Trophoblast cell (in vitro differentiated cells and primary cell): ENCODE measurements around the gene TET1.
"Not testable (repeated sequence)": the region's sequence is repeated elsewhere in the genome, so short reads cannot be mapped to it uniquely, and the experiment has no call there.

Experiments
- DNase-seq, 2 donors: peaks; one replicate each; pipeline ENCODE4 v3.0.0-alpha.2; 2016
- H2AFZ ChIP-seq: 2 replicates; pipeline ENCODE4 v1.6.1; 2013; ENCODE audit warnings: low read length, moderate library complexity, mild to moderate bottlenecking; ENCODE audit not compliant: insufficient read depth, poor library complexity
- H2AK5ac ChIP-seq: 2 replicates; pipeline ENCODE4 v1.6.1; 2013; ENCODE audit warnings: mild to moderate bottlenecking, low read length
- H2BK120ac ChIP-seq: 2 replicates; pipeline ENCODE4 v1.6.1; 2013; ENCODE audit warnings: low read length, mild to moderate bottlenecking, moderate library complexity; ENCODE audit not compliant: insufficient read depth, poor library complexity
- H2BK12ac ChIP-seq: 2 replicates; pipeline ENCODE4 v1.6.1; 2013; ENCODE audit warnings: mild to moderate bottlenecking, low read length, moderate library complexity
- H2BK5ac ChIP-seq: 2 replicates; pipeline ENCODE4 v1.6.1; 2013; ENCODE audit warnings: low read length, low read depth, moderate library complexity, mild to moderate bottlenecking; ENCODE audit not compliant: poor library complexity
- H3K14ac ChIP-seq: 2 replicates; pipeline ENCODE4 v1.6.1; 2013; ENCODE audit warnings: mild to moderate bottlenecking, low read length
- H3K18ac ChIP-seq: 2 replicates; pipeline ENCODE4 v1.6.1; 2013; ENCODE audit warnings: mild to moderate bottlenecking, low read length
- H3K23ac ChIP-seq: 2 replicates; pipeline ENCODE4 v1.6.1; 2013; ENCODE audit warnings: low read length
- H3K27ac ChIP-seq: 2 replicates; pipeline ENCODE4 v1.5.1; 2013; ENCODE audit warnings: low read depth, mild to moderate bottlenecking, inconsistent platforms, low read length, moderate library complexity
- H3K27me3 ChIP-seq: 2 replicates; pipeline ENCODE4 v1.6.1; 2013; ENCODE audit warnings: inconsistent platforms, mild to moderate bottlenecking, low read length, moderate library complexity; ENCODE audit not compliant: insufficient read depth
- H3K36me3 ChIP-seq, 2 experiments: 1 replicate in 1 of 2; 2 replicates in 1 of 2; pipeline ENCODE4 v1.6.1; 2013; ENCODE audit warnings: low read length in 2 of 2, mild to moderate bottlenecking in 2 of 2, moderate library complexity in 1 of 2; ENCODE audit not compliant: insufficient read depth in 2 of 2, control insufficient read depth in 1 of 2
- H3K4ac ChIP-seq: 2 replicates; pipeline ENCODE4 v1.6.1; 2013; ENCODE audit warnings: low read depth, mild to moderate bottlenecking, low read length, moderate library complexity
- H3K4me1 ChIP-seq, 2 experiments: 1 replicate in 1 of 2; 2 replicates in 1 of 2; pipeline ENCODE4 v1.6.1; 2013; ENCODE audit warnings: low read length in 2 of 2, mild to moderate bottlenecking in 2 of 2, moderate library complexity in 1 of 2; ENCODE audit not compliant: insufficient read depth in 2 of 2, control insufficient read depth in 1 of 2
- H3K4me2 ChIP-seq: 2 replicates; pipeline ENCODE4 v1.6.1; 2013; ENCODE audit warnings: inconsistent platforms, mild to moderate bottlenecking, low read length, moderate library complexity
- H3K4me3 ChIP-seq: 2 replicates; pipeline ENCODE4 v1.5.1; 2013; ENCODE audit warnings: mild to moderate bottlenecking, low read depth, low read length, inconsistent platforms
- H3K79me1 ChIP-seq: one replicate; pipeline ENCODE4 v1.6.1; 2013; ENCODE audit warnings: low read length
- H3K79me2 ChIP-seq: 2 replicates; pipeline ENCODE4 v1.6.1; 2013; ENCODE audit warnings: low read length, mild to moderate bottlenecking; ENCODE audit not compliant: control insufficient read depth, insufficient read depth, poor library complexity
- H3K9ac ChIP-seq: 2 replicates; pipeline ENCODE4 v1.6.1; 2013; ENCODE audit warnings: mild to moderate bottlenecking, low read length
- H3K9me3 ChIP-seq: 2 replicates; pipeline ENCODE4 v1.6.1; 2013; ENCODE audit warnings: low read depth, mild to moderate bottlenecking, control low read depth, inconsistent platforms, low read length; ENCODE audit not compliant: insufficient read depth
- H4K12ac ChIP-seq: 2 replicates; pipeline ENCODE4 v1.6.1; 2013; ENCODE audit warnings: low read depth, mild to moderate bottlenecking, low read length, moderate library complexity
- H4K8ac ChIP-seq: 2 replicates; pipeline ENCODE4 v1.6.1; 2013; ENCODE audit warnings: low read depth, mild to moderate bottlenecking, low read length, moderate library complexity
- H4K91ac ChIP-seq: one replicate; pipeline ENCODE4 v1.6.1; 2013; ENCODE audit warnings: low read depth, mild to moderate bottlenecking, low read length, moderate library complexity
- WGBS: extraction: QIAGEN DNeasy Blood & Tissue Kit; methylation state at CpG from one replicate; pipeline ENCODE4 v1.1.7; 2013; ENCODE audit warnings: missing lambda C conversion rate; ENCODE audit not compliant: insufficient read length, insufficient coverage; ENCODE audit errors: extremely low coverage; 5-methylcytosine and 5-hydroxymethylcytosine counted together

Gene TET1

DNA sequence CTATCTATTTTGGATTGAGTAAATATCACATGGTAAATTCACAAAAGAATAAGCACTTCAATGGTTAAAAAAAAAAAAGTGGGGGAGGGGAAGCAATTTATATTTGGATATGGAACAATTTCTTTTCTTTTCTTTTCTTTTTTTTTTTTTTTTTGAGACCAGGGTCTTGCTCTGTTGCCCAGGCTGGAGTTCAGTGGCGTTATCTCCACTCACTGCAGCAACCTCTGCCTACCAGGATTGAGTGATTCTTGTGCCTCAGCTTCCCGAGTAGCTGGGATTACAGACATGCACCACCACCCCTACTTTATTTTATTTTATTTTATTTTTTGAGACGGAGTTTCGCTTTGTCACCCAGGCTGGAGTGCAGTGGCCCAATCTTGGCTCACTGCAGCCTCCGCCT lies 148.8 kb downstream of the TET1 start:
- no CpG with 5 or more reads among the region's 5 CpGs for WGBS
- H2BK5ac ChIP-seq, H3K4me1 ChIP-seq, DNase-seq, H2BK12ac ChIP-seq, H3K18ac ChIP-seq, H3K9me3 ChIP-seq, H2AK5ac ChIP-seq, H2AFZ ChIP-seq, H3K4ac ChIP-seq, H3K79me1 ChIP-seq, H3K4me3 ChIP-seq, H3K27ac ChIP-seq, H3K23ac ChIP-seq, H2BK120ac ChIP-seq, H3K79me2 ChIP-seq, H4K8ac ChIP-seq, H3K9ac ChIP-seq, H3K4me2 ChIP-seq, H4K12ac ChIP-seq, H4K91ac ChIP-seq, H3K36me3 ChIP-seq, H3K27me3 ChIP-seq, H3K14ac ChIP-seq: not testable (repeated sequence)

DNA sequence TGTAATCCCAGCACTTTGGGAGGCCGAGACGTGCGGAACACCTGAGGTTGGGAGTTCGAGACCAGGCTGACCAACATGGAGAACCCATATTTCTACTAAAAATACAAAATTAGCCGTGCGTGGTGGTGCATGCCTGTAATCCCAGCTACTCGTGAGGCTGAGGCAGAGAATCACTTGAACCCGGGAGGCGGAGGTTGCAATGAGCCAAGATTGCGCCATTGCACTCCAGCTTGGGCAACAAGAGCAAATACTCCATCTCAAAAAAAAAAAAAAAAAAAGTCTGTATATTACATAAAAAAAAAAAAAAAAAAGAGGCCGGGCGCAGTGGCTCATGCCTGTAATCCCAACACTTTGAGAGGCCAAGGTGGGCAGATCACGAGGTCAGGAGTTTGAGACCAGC lies 152.9 kb downstream of the TET1 start:
- not testable (repeated sequence) for H3K9ac ChIP-seq, H3K14ac ChIP-seq, H3K4me3 ChIP-seq, H3K79me1 ChIP-seq, H3K9me3 ChIP-seq, H3K79me2 ChIP-seq, H2BK5ac ChIP-seq, H3K4ac ChIP-seq, H3K23ac ChIP-seq, H3K4me1 ChIP-seq, H3K36me3 ChIP-seq, H2BK120ac ChIP-seq, H4K8ac ChIP-seq, H4K91ac ChIP-seq, H4K12ac ChIP-seq, H3K27ac ChIP-seq, H2AFZ ChIP-seq, DNase-seq, H2AK5ac ChIP-seq, H2BK12ac ChIP-seq, H3K27me3 ChIP-seq, H3K18ac ChIP-seq, H3K4me2 ChIP-seq
- no CpG with 5 or more reads among the region's 13 CpGs for WGBS

DNA sequence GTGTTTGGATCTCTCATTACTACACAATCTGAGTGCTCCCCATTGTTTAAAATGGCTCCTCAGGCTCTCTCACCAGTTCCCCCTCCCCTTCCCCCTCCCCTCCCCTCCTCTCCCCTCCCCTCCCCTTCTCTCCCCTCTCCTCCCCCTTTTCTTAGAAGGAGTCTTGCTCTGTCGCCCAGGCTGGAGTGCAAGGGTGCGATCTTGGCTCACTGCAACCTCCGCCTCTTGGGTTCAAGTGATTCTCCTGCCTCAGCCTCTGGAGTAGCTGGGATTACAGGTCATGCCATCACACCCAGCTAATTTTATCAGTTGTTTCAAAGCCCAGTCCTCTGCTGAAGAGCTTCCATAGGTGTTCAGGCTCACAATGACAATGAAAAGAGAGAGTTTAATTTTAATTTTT lies 157.3 kb downstream of the TET1 start:
- no peak overlapping the region for H3K14ac ChIP-seq
- no peak overlapping the region for H3K18ac ChIP-seq
- no CpG with 5 or more reads among the region's 3 CpGs for WGBS
- H3K4ac ChIP-seq: no peak overlapping the region
- no peak overlapping the region for H2BK120ac ChIP-seq
- no peak overlapping the region for H2AFZ ChIP-seq
- no peak overlapping the region for H3K23ac ChIP-seq
- H3K4me3 ChIP-seq: no peak overlapping the region
- no peak overlapping the region for H3K4me2 ChIP-seq
- H3K27ac ChIP-seq: no peak overlapping the region
- no peak overlapping the region for H4K8ac ChIP-seq
- no peak overlapping the region for H3K9ac ChIP-seq
- H4K91ac ChIP-seq: no peak overlapping the region
- H3K4me1 ChIP-seq: peaks cover 0 to 1% of the 10 kb centered on the region in 2 experiments
- H3K36me3 ChIP-seq: no peaks in the 10 kb centered on the region
- H2BK12ac ChIP-seq: no peak overlapping the region
- H3K79me2 ChIP-seq: peaks cover 9% of the 10 kb centered on the region
- no peaks in the 10 kb centered on the region for H3K9me3 ChIP-seq
- H3K27me3 ChIP-seq: no peaks in the 10 kb centered on the region
- no peak for DNase-seq
- peaks cover 7% of the 10 kb centered on the region for H3K79me1 ChIP-seq
- H2BK5ac ChIP-seq: no peak overlapping the region
- no peak overlapping the region for H2AK5ac ChIP-seq
- no peak overlapping the region for H4K12ac ChIP-seq

DNA sequence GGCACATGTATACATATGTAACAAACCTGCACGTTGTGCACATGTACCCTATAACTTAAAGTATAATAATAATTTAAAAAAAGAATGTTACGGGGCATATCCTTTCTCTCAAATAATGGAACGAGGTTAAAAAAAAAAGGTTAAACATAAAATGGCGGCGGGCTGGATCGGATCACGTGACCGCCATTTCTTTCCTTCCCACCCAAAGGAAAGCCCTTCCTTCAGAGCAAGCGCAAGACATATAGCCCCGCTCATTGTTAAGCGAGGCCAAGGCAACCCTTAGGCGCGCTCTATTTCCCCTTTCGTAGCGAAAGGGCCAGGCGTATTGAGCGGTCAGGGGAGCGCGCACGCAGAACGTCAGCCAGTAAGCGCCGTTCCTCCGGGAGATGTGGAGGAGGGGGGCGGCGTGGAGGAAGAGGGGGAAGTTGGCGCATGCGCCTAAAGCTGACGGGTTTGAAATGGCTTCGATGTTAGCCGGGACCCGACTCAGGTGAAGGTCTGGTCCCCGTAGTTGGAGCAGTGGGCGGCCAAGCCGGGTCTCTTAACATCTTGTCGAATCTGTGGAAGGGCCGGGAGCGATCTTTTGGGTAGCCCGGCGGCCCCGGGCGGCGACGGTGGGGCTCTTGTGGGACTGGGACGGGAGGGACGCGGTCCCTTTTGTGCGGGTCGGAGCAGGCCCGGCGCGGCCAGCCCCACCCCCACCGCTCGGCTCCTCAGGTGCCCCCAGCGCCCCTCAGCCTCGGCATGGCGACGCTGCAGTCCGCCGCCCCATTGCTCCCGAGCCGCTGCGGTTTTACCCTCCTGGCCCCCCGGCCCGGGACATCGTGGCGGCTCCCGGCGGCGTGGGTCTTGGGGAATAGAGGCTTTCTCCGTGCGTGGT lies 160.9 kb downstream of the TET1 start, which contains the start of gene CCAR1:
Gene CCAR1, plus strand, starts transcription at position 447 of the 880 bp plus-strand sequence. CDS start 1,266 bp downstream, outside the sequence.
- Histone ChIP-seq H3K79me2 (peaks cover 12% of the 10 kb centered on the region), H3K27me3 (no peaks in the 10 kb centered on the region), H3K4ac (peak within 1 kb of the TSS; percentile 99), H3K14ac (peak within 1 kb of the TSS; percentile 99), H2AFZ (peak within 1 kb of the TSS; percentile 82), H3K79me1 (peaks cover 7% of the 10 kb centered on the region), H2BK12ac (no peak within 1 kb of the TSS), H3K27ac (peak within 1 kb of the TSS; percentile 94), H3K18ac (peak within 1 kb of the TSS; percentile 85), H3K36me3 (peaks cover 19 to 23% of the 10 kb centered on the region in 2 experiments), H2BK5ac (peak within 1 kb of the TSS; percentile 90), H2AK5ac (peak within 1 kb of the TSS; percentile 94), H3K9me3 (no peaks in the 10 kb centered on the region), H4K91ac (peak within 1 kb of the TSS; percentile 88), H4K12ac (peak within 1 kb of the TSS; percentile 92), H3K4me2 (peak within 1 kb of the TSS; percentile 79), H3K23ac (no peak within 1 kb of the TSS), H3K9ac (peak within 1 kb of the TSS; percentile 99), H2BK120ac (peak within 1 kb of the TSS; percentile 90), H3K4me1 (peaks cover 0 to 4% of the 10 kb centered on the region in 2 experiments), H4K8ac (peak within 1 kb of the TSS; percentile 96), H3K4me3 (peak within 1 kb of the TSS; percentile 99)
- WGBS: no CpG with 5 or more reads among the region's 72 CpGs
- peak; percentile 99 to 100 for DNase-seq
